Breast epithelium (tissue), 4 donors: ENCODE measurements around the gene FBXL4. TPM values are rescaled to one million over a fixed set of nuclear protein-coding genes. Genes with fewer than 3 reads are reported as not detected.
A peak's percentile ranks its signal among the peaks of the same experiment; 100 is the strongest.

ENCODE experiments used
- DNase-seq, 2 donors: peaks; one replicate each; pipeline ENCODE4 v3.0.0-alpha.2; 2019; ENCODE audit warnings: low spot score in 2 of 2
- H3K27ac ChIP-seq, 2 donors: fragments of 200-600 bp; sonication (generic) in 1 of 2; one replicate each; pipeline ENCODE4 v1.5.1; 2016 to 2019; ENCODE audit warnings: mild to moderate bottlenecking in 1 of 2
- H3K27me3 ChIP-seq, 2 donors: fragments of 200-600 bp; sonication (generic) in 1 of 2; one replicate each; pipeline versions ENCODE4 v1.5.1 to v1.6.0; 2017 to 2019; ENCODE audit warnings: control low read depth in 1 of 2, mild to moderate bottlenecking in 1 of 2
- H3K36me3 ChIP-seq: fragments of 200-600 bp; one replicate; pipeline ENCODE4 v1.5.1; 2019
- H3K4me1 ChIP-seq, 2 donors: fragments of 200-600 bp; sonication (generic); one replicate each; pipeline ENCODE4 v1.5.1; 2016 to 2019; ENCODE audit warnings: control low read depth in 1 of 2
- H3K4me3 ChIP-seq, 3 donors: fragments of 200-600 bp; sonication (generic); 1 replicate in 2 of 3; 2 replicates in 1 of 3; pipeline ENCODE4 v1.5.1; 2016 to 2019; ENCODE audit warnings: mild to moderate bottlenecking in 3 of 3, moderate library complexity in 2 of 3
- H3K9me3 ChIP-seq, 2 donors: fragments of 200-600 bp; sonication (generic) in 1 of 2; one replicate each; pipeline ENCODE4 v1.5.1; 2016 to 2019; ENCODE audit warnings: control low read depth in 1 of 2
- POLR2A ChIP-seq: fragments of 450-650 bp; IDR thresholded peaks from one replicate; pipeline ENCODE4 v1.6.1; 2016; ENCODE audit warnings: antibody characterized with exemption, mild to moderate bottlenecking, moderate library complexity
- POLR2AphosphoS5 ChIP-seq, 3 donors: sonication (generic); formaldehyde crosslinking; IDR thresholded peaks; one replicate each; pipeline ENCODE4 v1.6.1; 2017; ENCODE audit warnings: antibody characterized with exemption in 3 of 3
- intact Hi-C: fragments of 100-400 bp; cut with DNase I; formaldehyde crosslinking; loops from one replicate; pipeline ENCODE4 v1.15.1; 2023; ENCODE audit warnings: low total_unique reads
- total RNA-seq, 3 donors: library from RNA; depleted of rRNA; stranded (reverse); fragments of >200 nt; gene quantifications; one replicate each; pipeline ENCODE4 v1.1.0, GENCODE V29; 2016
- TF ChIP-seq, protein P1 (sequence below), 3 donors: fragments of 450-650 bp; IDR thresholded peaks; one replicate each; pipeline ENCODE4 v1.5.1; 2016 to 2017; ENCODE audit warnings: antibody characterized with exemption in 3 of 3, mild to moderate bottlenecking in 3 of 3, moderate library complexity in 3 of 3

FBXL4 gene
- total RNA-seq, 3 donors from 2014 or later, result 20.6 to 39.4 (median 21.6) TPM

DNA sequence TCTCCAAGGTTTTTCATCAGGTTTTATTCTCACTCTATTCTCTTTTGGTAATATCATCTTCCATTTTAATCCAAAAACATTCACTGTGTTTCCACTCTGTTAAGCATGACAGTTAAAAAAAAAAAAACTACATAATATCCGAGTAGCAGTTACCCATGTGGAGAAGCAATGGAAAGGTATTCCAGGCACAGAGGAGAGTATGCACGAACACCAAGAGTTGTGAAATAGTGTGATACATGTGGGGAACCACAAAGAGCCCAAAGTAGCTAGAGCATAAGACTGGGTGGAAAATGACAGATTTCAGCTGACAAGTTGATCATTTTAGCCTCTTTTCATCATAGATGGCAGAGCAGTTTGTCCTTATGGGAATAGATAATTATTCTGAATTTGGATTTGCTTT, 19.9 kb upstream of the FBXL4 start:
- Histone ChIP-seq H3K27ac (no peak overlapping the region), H3K4me3 (no peak overlapping the region), H3K9me3 (peaks cover 0 to 5% of the 10 kb centered on the region in 2 donors), H3K27me3 (peaks cover 0 to 3% of the 10 kb centered on the region in 2 donors), H3K36me3 (no peaks in the 10 kb centered on the region), H3K4me1 (no peaks in the 10 kb centered on the region)
- no peak for DNase-seq
- TF ChIP-seq POLR2AphosphoS5 (IDR thresholded peaks at IDR 0.05), result no peak
- TF ChIP-seq POLR2A, result no peak
- TF ChIP-seq, protein P1, sequence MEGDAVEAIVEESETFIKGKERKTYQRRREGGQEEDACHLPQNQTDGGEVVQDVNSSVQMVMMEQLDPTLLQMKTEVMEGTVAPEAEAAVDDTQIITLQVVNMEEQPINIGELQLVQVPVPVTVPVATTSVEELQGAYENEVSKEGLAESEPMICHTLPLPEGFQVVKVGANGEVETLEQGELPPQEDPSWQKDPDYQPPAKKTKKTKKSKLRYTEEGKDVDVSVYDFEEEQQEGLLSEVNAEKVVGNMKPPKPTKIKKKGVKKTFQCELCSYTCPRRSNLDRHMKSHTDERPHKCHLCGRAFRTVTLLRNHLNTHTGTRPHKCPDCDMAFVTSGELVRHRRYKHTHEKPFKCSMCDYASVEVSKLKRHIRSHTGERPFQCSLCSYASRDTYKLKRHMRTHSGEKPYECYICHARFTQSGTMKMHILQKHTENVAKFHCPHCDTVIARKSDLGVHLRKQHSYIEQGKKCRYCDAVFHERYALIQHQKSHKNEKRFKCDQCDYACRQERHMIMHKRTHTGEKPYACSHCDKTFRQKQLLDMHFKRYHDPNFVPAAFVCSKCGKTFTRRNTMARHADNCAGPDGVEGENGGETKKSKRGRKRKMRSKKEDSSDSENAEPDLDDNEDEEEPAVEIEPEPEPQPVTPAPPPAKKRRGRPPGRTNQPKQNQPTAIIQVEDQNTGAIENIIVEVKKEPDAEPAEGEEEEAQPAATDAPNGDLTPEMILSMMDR (IDR thresholded peaks at IDR 0.05), result no peak
- intact Hi-C loops, result no loop called here

DNA sequence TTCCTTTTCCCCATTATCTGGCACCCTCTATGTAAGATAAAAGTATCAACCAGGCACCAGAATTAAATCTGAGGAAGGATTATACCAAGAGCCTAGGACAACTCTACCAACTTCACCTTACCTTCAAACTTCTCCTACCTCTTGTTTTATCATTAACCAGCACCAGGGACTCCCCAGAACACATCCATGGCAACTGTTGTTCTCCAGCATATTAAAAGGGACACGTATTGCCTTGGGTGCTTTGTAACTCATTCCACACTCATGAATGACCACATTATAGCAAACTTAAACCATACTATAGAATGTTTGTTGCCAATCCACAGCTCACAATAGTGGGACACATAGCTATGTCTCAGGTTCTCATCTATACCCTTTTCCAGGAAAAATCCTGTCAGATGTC, 11.9 kb upstream of the FBXL4 start:
- Histone ChIP-seq H3K27me3 (peaks cover 0 to 5% of the 10 kb centered on the region in 2 donors), H3K4me3 (no peak overlapping the region), H3K36me3 (no peaks in the 10 kb centered on the region), H3K9me3 (no peaks in the 10 kb centered on the region), H3K4me1 (no peaks in the 10 kb centered on the region), H3K27ac (no peak overlapping the region)
- TF ChIP-seq, protein P1 (IDR thresholded peaks at IDR 0.05), result no peak
- TF ChIP-seq POLR2AphosphoS5 (IDR thresholded peaks at IDR 0.05), result no peak
- TF ChIP-seq POLR2A, result no peak
- intact Hi-C loops, result no loop called here
- no peak for DNase-seq

DNA sequence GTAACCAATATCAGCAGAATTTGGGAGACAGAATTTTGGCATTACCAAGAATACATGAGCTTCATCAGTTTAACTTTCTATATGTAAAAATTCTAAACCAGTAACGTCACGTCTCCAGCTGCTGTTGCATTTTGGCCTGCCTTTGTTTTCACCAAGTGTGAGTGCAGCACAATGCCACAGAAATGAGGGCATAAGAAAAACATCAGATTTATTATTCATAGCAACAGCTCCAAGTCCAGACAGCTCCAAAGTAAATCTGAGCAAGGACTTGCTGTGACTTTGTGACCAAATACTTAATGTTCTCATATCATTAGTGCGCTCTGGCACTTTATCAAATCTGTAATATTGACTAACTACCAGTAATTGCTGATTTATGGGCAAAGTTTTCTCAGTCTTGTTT, 11.0 kb upstream of the FBXL4 start:
- TF ChIP-seq POLR2A (no peak), POLR2AphosphoS5 (IDR thresholded peaks at IDR 0.05) (no peak)
- TF ChIP-seq, protein P1 (IDR thresholded peaks at IDR 0.05), result no peak
- Histone ChIP-seq H3K4me1 (no peaks in the 10 kb centered on the region), H3K9me3 (no peaks in the 10 kb centered on the region), H3K36me3 (no peaks in the 10 kb centered on the region), H3K27me3 (peaks cover 0 to 5% of the 10 kb centered on the region in 2 donors), H3K4me3 (no peak overlapping the region), H3K27ac (no peak overlapping the region)
- intact Hi-C loops, result no loop called here
- DNase-seq, result no peak

DNA sequence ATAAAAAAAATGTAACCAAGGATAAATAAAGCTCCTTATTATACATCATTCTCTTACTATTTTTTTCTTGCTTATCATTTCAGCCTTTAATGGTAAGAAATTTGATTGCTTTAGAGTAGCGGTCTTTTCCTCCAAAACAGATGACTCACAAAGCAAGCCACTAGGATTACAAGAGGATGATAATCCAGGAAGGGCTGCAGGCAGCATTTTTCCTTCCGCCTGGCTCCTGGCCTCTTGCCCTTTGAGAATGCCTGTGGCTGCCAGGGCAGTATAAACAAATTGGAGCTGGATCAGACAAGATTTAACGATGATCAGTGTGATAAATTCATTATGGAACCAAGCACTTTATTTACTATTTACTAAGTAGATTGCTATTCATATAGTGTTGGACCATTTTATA, 9.7 kb upstream of the FBXL4 start:
- no peaks in the 10 kb centered on the region for H3K36me3 ChIP-seq
- H3K27ac ChIP-seq, result no peak overlapping the region
- peak in 1 of 2 donors; percentile 20 for DNase-seq
- H3K4me3 ChIP-seq, result no peak overlapping the region
- TF ChIP-seq POLR2AphosphoS5 (IDR thresholded peaks at IDR 0.05), result no peak
- TF ChIP-seq POLR2A, result no peak
- TF ChIP-seq, protein P1 (IDR thresholded peaks at IDR 0.05), result no peak
- H3K27me3 ChIP-seq, result peaks cover 0 to under 1% of the 10 kb centered on the region in 2 donors
- no peaks in the 10 kb centered on the region for H3K4me1 ChIP-seq
- intact Hi-C loops, result no loop called here
- H3K9me3 ChIP-seq, result no peaks in the 10 kb centered on the region

DNA sequence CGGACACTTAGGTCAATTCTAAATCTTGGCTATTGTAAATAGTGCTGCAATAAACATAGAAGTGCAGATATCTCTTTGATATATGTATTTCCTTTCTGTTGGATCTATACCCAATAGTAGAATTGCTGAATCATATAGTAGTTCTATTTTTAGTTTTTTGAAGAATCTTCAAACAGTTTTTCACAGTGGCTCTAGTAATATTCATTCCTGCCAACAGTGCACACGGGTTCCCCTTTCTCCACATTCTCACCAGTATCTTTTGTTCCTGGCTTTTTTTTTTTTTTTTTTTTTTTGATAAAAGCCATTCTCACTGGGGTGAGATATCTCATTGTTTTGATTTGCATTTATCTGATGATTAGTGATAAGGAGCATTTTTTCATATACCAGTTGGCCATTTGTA, 1.8 kb upstream of the FBXL4 start:
- no peak overlapping the region for H3K27ac ChIP-seq
- DNase-seq, result no peak
- H3K36me3 ChIP-seq, result no peaks in the 10 kb centered on the region
- no peak overlapping the region for H3K4me3 ChIP-seq
- H3K27me3 ChIP-seq, result no peaks in the 10 kb centered on the region
- no peaks in the 10 kb centered on the region for H3K9me3 ChIP-seq
- intact Hi-C loops, result no loop called here
- TF ChIP-seq POLR2AphosphoS5 (IDR thresholded peaks at IDR 0.05) (no peak), POLR2A (no peak)
- TF ChIP-seq, protein P1 (IDR thresholded peaks at IDR 0.05), result no peak
- H3K4me1 ChIP-seq, result no peaks in the 10 kb centered on the region
